Measurements from ENCODE around the gene DOCK1. TPM values are rescaled to one million over a fixed set of nuclear protein-coding genes. Genes with fewer than 3 reads are reported as not detected.

Gene DOCK1
- total RNA-seq, 2 donors from 2014 or later = 72.4 to 89.3 TPM

- TF ChIP-seq, protein P1, sequence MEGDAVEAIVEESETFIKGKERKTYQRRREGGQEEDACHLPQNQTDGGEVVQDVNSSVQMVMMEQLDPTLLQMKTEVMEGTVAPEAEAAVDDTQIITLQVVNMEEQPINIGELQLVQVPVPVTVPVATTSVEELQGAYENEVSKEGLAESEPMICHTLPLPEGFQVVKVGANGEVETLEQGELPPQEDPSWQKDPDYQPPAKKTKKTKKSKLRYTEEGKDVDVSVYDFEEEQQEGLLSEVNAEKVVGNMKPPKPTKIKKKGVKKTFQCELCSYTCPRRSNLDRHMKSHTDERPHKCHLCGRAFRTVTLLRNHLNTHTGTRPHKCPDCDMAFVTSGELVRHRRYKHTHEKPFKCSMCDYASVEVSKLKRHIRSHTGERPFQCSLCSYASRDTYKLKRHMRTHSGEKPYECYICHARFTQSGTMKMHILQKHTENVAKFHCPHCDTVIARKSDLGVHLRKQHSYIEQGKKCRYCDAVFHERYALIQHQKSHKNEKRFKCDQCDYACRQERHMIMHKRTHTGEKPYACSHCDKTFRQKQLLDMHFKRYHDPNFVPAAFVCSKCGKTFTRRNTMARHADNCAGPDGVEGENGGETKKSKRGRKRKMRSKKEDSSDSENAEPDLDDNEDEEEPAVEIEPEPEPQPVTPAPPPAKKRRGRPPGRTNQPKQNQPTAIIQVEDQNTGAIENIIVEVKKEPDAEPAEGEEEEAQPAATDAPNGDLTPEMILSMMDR (conservative IDR thresholded peaks at IDR 0.05) = peak; percentile 60
- Mint-ChIP-seq H3K27me3 (ENCODE audit: insufficient read depth) (no peaks in the 10 kb centered on the region), H3K27ac (no peak overlapping the region), H3K4me1 (no peaks in the 10 kb centered on the region), H3K4me3 (no peak overlapping the region), H3K36me3 (ENCODE audit: low read depth) (peaks cover 15% of the 10 kb centered on the region), H3K9me3 (no peaks in the 10 kb centered on the region)
- H3K4me1 ChIP-seq (ENCODE audit: control insufficient read depth, insufficient read depth, low read length) = no peaks in the 10 kb centered on the region
- H3K36me3 ChIP-seq (ENCODE audit: control insufficient read depth, insufficient read depth, low read length) = peaks cover 5% of the 10 kb centered on the region
- no peak overlapping the region for H3K9ac ChIP-seq (ENCODE audit: extremely low read depth, low read length, poor library complexity, severe bottlenecking)
- H3K9me3 ChIP-seq (ENCODE audit: control insufficient read depth, low read length) = no peaks in the 10 kb centered on the region
- WGBS, 2 experiments (ENCODE audit: insufficient coverage in 1 of 2, insufficient read length in 1 of 2) = 89% methylated on average over 1 of the region's 1 CpG; no CpG with 5 or more reads in 1 of the 2 experiments
- H3K4me3 ChIP-seq (ENCODE audit: low read length) = no peak overlapping the region
- H3K27ac ChIP-seq (ENCODE audit: low read depth, low read length) = no peak overlapping the region
- H3K27me3 ChIP-seq (ENCODE audit: control insufficient read depth, insufficient read depth, low read length, poor library complexity, severe bottlenecking) = no peaks in the 10 kb centered on the region
- DNase-seq = no peak
Measured at GRCh38 chr10:127354992-127355391, 449.8 kb downstream of the DOCK1 start.

DNA sequence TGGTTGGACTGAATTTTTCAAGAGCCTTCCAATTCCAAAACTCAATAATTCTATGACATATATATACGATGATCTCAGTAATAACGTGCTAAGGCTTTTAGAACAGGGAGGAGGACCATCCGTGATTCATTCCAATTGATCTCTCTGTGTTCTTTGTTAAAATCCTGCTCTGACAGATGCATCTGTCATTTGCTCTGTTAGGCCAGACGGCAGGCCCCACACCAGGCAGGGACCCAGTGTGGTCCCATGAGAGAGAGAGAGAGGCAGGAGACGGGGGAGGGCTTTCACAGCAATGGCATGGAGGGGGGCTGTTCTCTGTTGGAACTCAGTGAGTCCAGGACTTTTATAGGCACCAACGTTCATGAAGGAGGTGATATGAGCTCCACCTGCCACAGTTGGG is 451.1 kb downstream of the DOCK1 start:
- H3K4me1 ChIP-seq (ENCODE audit: control insufficient read depth, insufficient read depth, low read length) = no peaks in the 10 kb centered on the region
- Mint-ChIP-seq H3K27ac (no peak overlapping the region), H3K27me3 (ENCODE audit: insufficient read depth) (no peaks in the 10 kb centered on the region), H3K4me1 (no peaks in the 10 kb centered on the region), H3K9me3 (no peaks in the 10 kb centered on the region), H3K4me3 (no peak overlapping the region), H3K36me3 (ENCODE audit: low read depth) (peaks cover 26% of the 10 kb centered on the region)
- no peaks in the 10 kb centered on the region for H3K27me3 ChIP-seq (ENCODE audit: control insufficient read depth, insufficient read depth, low read length, poor library complexity, severe bottlenecking)
- H3K9ac ChIP-seq (ENCODE audit: extremely low read depth, low read length, poor library complexity, severe bottlenecking) = no peak overlapping the region
- no peak for DNase-seq
- H3K4me3 ChIP-seq (ENCODE audit: low read length) = no peak overlapping the region
- H3K27ac ChIP-seq (ENCODE audit: low read depth, low read length) = no peak overlapping the region
- H3K36me3 ChIP-seq (ENCODE audit: control insufficient read depth, insufficient read depth, low read length) = peaks cover 5% of the 10 kb centered on the region
- H3K9me3 ChIP-seq (ENCODE audit: control insufficient read depth, low read length) = no peaks in the 10 kb centered on the region
- TF ChIP-seq, protein P1 (conservative IDR thresholded peaks at IDR 0.05) = no peak
- 86 to 88% methylated on average over 4 to 6 of the region's 6 CpGs for WGBS, 2 experiments (ENCODE audit: insufficient coverage in 1 of 2, insufficient read length in 1 of 2)

DNA sequence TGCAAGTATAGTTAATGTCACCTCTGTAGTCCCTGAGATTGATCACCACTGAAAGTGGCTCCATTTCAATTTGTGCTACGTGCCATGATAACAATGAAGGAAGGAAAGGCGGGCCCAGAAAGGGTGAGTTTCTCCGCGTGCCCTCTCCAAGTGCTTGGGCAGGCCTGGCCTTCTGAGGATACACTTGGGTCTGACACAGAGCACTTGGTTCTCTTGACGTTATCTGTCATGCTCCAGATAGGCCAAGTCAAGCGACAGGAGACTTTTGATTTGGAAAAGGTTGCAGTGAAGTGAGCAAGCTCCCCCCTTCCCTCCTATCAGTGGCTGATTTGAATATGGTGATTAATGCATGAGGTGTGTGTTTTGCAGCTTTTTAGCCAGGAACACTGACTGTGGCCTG is 452.0 kb downstream of the DOCK1 start:
- 91 to 100% methylated on average over 1 to 6 of the region's 6 CpGs for WGBS, 2 experiments (ENCODE audit: insufficient coverage in 1 of 2, insufficient read length in 1 of 2)
- peaks cover 29% of the 10 kb centered on the region for H3K36me3 Mint-ChIP-seq (ENCODE audit: low read depth)
- Histone ChIP-seq H3K27ac (ENCODE audit: low read depth, low read length) (no peak overlapping the region), H3K9ac (ENCODE audit: extremely low read depth, low read length, poor library complexity, severe bottlenecking) (no peak overlapping the region), H3K4me1 (ENCODE audit: control insufficient read depth, insufficient read depth, low read length) (no peaks in the 10 kb centered on the region), H3K4me3 (ENCODE audit: low read length) (no peak overlapping the region), H3K36me3 (ENCODE audit: control insufficient read depth, insufficient read depth, low read length) (peaks cover 5% of the 10 kb centered on the region), H3K27me3 (ENCODE audit: control insufficient read depth, insufficient read depth, low read length, poor library complexity, severe bottlenecking) (no peaks in the 10 kb centered on the region), H3K9me3 (ENCODE audit: control insufficient read depth, low read length) (no peaks in the 10 kb centered on the region)
- DNase-seq = no peak
- H3K4me3 Mint-ChIP-seq = no peak overlapping the region
- H3K27ac Mint-ChIP-seq = peak overlapping the region; percentile 32
- TF ChIP-seq, protein P1 (conservative IDR thresholded peaks at IDR 0.05) = no peak
- H3K4me1 Mint-ChIP-seq = no peaks in the 10 kb centered on the region
- H3K9me3 Mint-ChIP-seq = no peaks in the 10 kb centered on the region
- H3K27me3 Mint-ChIP-seq (ENCODE audit: insufficient read depth) = no peaks in the 10 kb centered on the region

Data from endodermal cell (in vitro differentiated cells).